HepG2 (cell line): ENCODE results near the gene HSPB7. TPM values are rescaled to one million over a fixed set of nuclear protein-coding genes. Genes with fewer than 3 reads are reported as not detected.

ENCODE experiments used
- BRD4 ChIP-seq: sonication (generic); formaldehyde crosslinking; IDR thresholded peaks from 2 replicates; pipeline ENCODE4 v1.4.0; 2020; ENCODE audit warnings: missing genetic modification reagents
- CEBPB ChIP-seq: IDR thresholded peaks from 2 replicates; pipeline ENCODE4 v1.6.1; 2011; ENCODE audit warnings: low read depth, low read length, improper control_type of control experiment, borderline replicate concordance
- ELF1 ChIP-seq: sonication (generic); formaldehyde crosslinking; IDR thresholded peaks from 2 replicates; pipeline ENCODE4 v1.4.0; 2020; ENCODE audit warnings: missing genetic modification reagents
- FOSL1 ChIP-seq: sonication (generic); formaldehyde crosslinking; IDR thresholded peaks from 2 replicates; pipeline ENCODE4 v1.9.0; 2021; ENCODE audit warnings: missing genetic modification reagents, borderline replicate concordance
- GABPB1 ChIP-seq: IDR thresholded peaks from 2 replicates; pipeline ENCODE4 v1.6.1; 2016; ENCODE audit warnings: mild to moderate bottlenecking, missing genetic modification reagents, moderate library complexity, missing compliant biosample characterization
- HDAC6 ChIP-seq: fragments of 200-600 bp; sonication (generic); IDR thresholded peaks from 2 replicates; pipeline ENCODE4 v1.7.0; 2017; ENCODE audit warnings: mild to moderate bottlenecking, antibody characterized with exemption, low read length, low read depth
- HMGXB4 ChIP-seq, 2 experiments: sonication (generic) in 1 of 2; formaldehyde crosslinking in 1 of 2; IDR thresholded peaks; 2 replicates each; pipeline versions ENCODE4 v1.4.0 to v1.6.1; 2018 to 2020; ENCODE audit warnings: missing genetic modification reagents in 2 of 2, borderline replicate concordance in 1 of 2, low read depth in 1 of 2, mild to moderate bottlenecking in 1 of 2, missing biosample characterization in 1 of 2
- HNRNPL ChIP-seq: fragments of 200-400 bp; formaldehyde crosslinking; IDR thresholded peaks from 2 replicates; pipeline ENCODE4 v1.6.1; 2017; ENCODE audit warnings: mild to moderate bottlenecking, low read depth, low read length
- KAT2B ChIP-seq: fragments of 150-350 bp; IDR thresholded peaks from 2 replicates; pipeline ENCODE4 v1.6.1; 2014; ENCODE audit warnings: low read depth, low read length, borderline replicate concordance
- LCORL ChIP-seq, 2 experiments: fragments of 450-650 bp in 1 of 2; sonication (generic) in 1 of 2; formaldehyde crosslinking in 1 of 2; IDR thresholded peaks; 2 replicates each; pipeline versions ENCODE4 v1.5.0 to v1.6.1; 2017 to 2020; ENCODE audit warnings: antibody characterized with exemption in 1 of 2, missing genetic modification reagents in 1 of 2
- NAIF1 ChIP-seq: sonication (generic); formaldehyde crosslinking; IDR thresholded peaks from 2 replicates; pipeline ENCODE4 v1.5.0; 2020; ENCODE audit warnings: mild to moderate bottlenecking, missing genetic modification reagents, borderline replicate concordance
- NFKBIZ ChIP-seq: IDR thresholded peaks from 2 replicates; pipeline ENCODE4 v1.6.1; 2018; ENCODE audit warnings: missing genetic modification reagents, missing compliant biosample characterization
- POLR2G ChIP-seq: fragments of 200-400 bp; formaldehyde crosslinking; IDR thresholded peaks from 2 replicates; pipeline ENCODE4 v1.6.1; 2018; ENCODE audit warnings: mild to moderate bottlenecking, low read depth, low read length, moderate library complexity
- SIN3B ChIP-seq: fragments of 150-350 bp; IDR thresholded peaks from 2 replicates; pipeline ENCODE4 v1.6.1; 2014; ENCODE audit warnings: low read length
- SMARCE1 ChIP-seq: fragments of 450-650 bp; IDR thresholded peaks from 2 replicates; pipeline ENCODE4 v1.6.1; 2017; ENCODE audit warnings: borderline replicate concordance
- SOX13 ChIP-seq, 3 experiments: fragments of 450-650 bp in 1 of 3; sonication (generic) in 1 of 3; formaldehyde crosslinking in 1 of 3; IDR thresholded peaks in 2 of 3; conservative IDR thresholded peaks in 1 of 3; 2 replicates each; pipeline versions ENCODE4 v1.5.0 to v1.6.1; 2016 to 2020; ENCODE audit warnings: antibody characterized with exemption in 1 of 3, mild to moderate bottlenecking in 1 of 3, missing compliant biosample characterization in 1 of 3, missing genetic modification reagents in 1 of 3, moderate library complexity in 1 of 3
- SPEN ChIP-seq: sonication (generic); formaldehyde crosslinking; IDR thresholded peaks from 2 replicates; pipeline ENCODE4 v1.5.1; 2020; ENCODE audit warnings: low read depth, mild to moderate bottlenecking, missing genetic modification reagents
- STAG1 ChIP-seq: sonication (generic); formaldehyde crosslinking; IDR thresholded peaks from 2 replicates; pipeline ENCODE4 v1.4.0; 2020; ENCODE audit warnings: missing genetic modification reagents
- THAP7 ChIP-seq: sonication (generic); formaldehyde crosslinking; IDR thresholded peaks from 2 replicates; pipeline ENCODE4 v1.8.1; 2023; ENCODE audit warnings: mild to moderate bottlenecking, missing genetic modification reagents
- ZBTB2 ChIP-seq: sonication (generic); formaldehyde crosslinking; IDR thresholded peaks from 2 replicates; pipeline ENCODE4 v1.8.0; 2022; ENCODE audit warnings: low read depth, missing genetic modification reagents
- ZFP90 ChIP-seq: sonication (generic); formaldehyde crosslinking; IDR thresholded peaks from 2 replicates; pipeline ENCODE4 v1.8.0; 2022; ENCODE audit warnings: missing genetic modification reagents, mild to moderate bottlenecking, inconsistent platforms, borderline replicate concordance
- ZNF282 ChIP-seq: fragments of 450-650 bp; IDR thresholded peaks from 2 replicates; pipeline ENCODE4 v1.6.1; 2018; ENCODE audit not compliant: partially characterized antibody
- ZNF451 ChIP-seq: sonication (generic); formaldehyde crosslinking; IDR thresholded peaks from 2 replicates; pipeline ENCODE4 v1.5.0; 2020; ENCODE audit warnings: mild to moderate bottlenecking, missing genetic modification reagents
- ZNF691 ChIP-seq: sonication (generic); formaldehyde crosslinking; IDR thresholded peaks from 2 replicates; pipeline ENCODE4 v1.4.0; 2020; ENCODE audit warnings: missing genetic modification reagents, low read depth, mild to moderate bottlenecking, borderline replicate concordance
- ZNF776 ChIP-seq: sonication (generic); formaldehyde crosslinking; IDR thresholded peaks from 2 replicates; pipeline ENCODE4 v1.4.0; 2020; ENCODE audit warnings: mild to moderate bottlenecking, missing genetic modification reagents
- ZSCAN30 ChIP-seq: sonication (generic); formaldehyde crosslinking; IDR thresholded peaks from 2 replicates; pipeline ENCODE4 v1.5.0; 2020; ENCODE audit warnings: mild to moderate bottlenecking, missing genetic modification reagents
- polyA plus RNA-seq, 8 experiments: library from polyadenylated mRNA; depleted of rRNA in 3 of 8; stranded (reverse) in 7 of 8; unstranded in 1 of 8; fragments of >200 nt; fragmentation: Illumina TruSeq in 4 of 8; extraction: Trizol in 4 of 8; gene quantifications; 2 replicates each; pipeline versions ENCODE4 v1.2.1 to v1.2.3, GENCODE V29; 2011 to 2016; ENCODE audit warnings: low read depth in 4 of 8, missing spikeins in 1 of 8, mixed read lengths in 1 of 8; ENCODE audit not compliant: insufficient read depth in 1 of 8
- total RNA-seq, 5 experiments: library from RNA; depleted of rRNA; stranded (reverse); fragments of >200 nt; fragmentation: Illumina TruSeq; extraction: Trizol; gene quantifications; 2 replicates each; pipeline ENCODE4 v1.2.3, GENCODE V29; 2016; ENCODE audit warnings: low read depth in 1 of 5

HSPB7 gene
- total and polyA plus RNA-seq, 2 of the 13 experiments (the other 11 are each of a cell fraction or from before 2014, with no cell fraction given): 0.20 TPM; not detected in 1

- TF ChIP-seq ZNF691 (no peak), SPEN (CRISPR knock-in tag) (peak; percentile 59), GABPB1 (CRISPR knock-in tag) (peak; percentile 59; the same call in 1 of the 2 replicates), KAT2B (no peak), CEBPB (peak; percentile 54; the same call in 1 of the 2 replicates), HNRNPL (no peak), SOX13 (IDR thresholded peaks at IDR 0.05) (no peak), SOX13 (CRISPR knock-in tag; conservative IDR thresholded peaks at IDR 0.05 in 1 of 2, IDR thresholded peaks at IDR 0.05 in 1 of 2) (peak in 1 of 2 experiments; percentile 27; a peak in 2 of 4 replicates), THAP7 (CRISPR knock-in tag) (no peak), SMARCE1 (no peak), ZNF451 (no peak), LCORL (IDR thresholded peaks at IDR 0.05) (no peak), LCORL (CRISPR knock-in tag; IDR thresholded peaks at IDR 0.05) (peak; percentile 56), POLR2G (peak; percentile 57), FOSL1 (CRISPR knock-in tag) (no peak), NAIF1 (peak; percentile 58; the same call in 1 of the 2 replicates), ZNF282 (no peak), NFKBIZ (CRISPR knock-in tag) (0 out of 2 replicates have a peak, but pooled peaks have one; percentile 55), ZFP90 (no peak), ZSCAN30 (CRISPR knock-in tag) (no peak), ZBTB2 (CRISPR knock-in tag) (no peak), BRD4 (CRISPR knock-in tag) (no peak), STAG1 (CRISPR knock-in tag) (peak; percentile 41), SIN3B (no peak), ELF1 (CRISPR knock-in tag) (peak; percentile 74), HMGXB4 (CRISPR knock-in tag; IDR thresholded peaks at IDR 0.05; ENCODE audit: borderline replicate concordance in 1 of 2, low read depth in 1 of 2) (no peak), ZNF776 (no peak), HDAC6 (no peak)
Measured at GRCh38 chr1:16012590-16013219, 5.1 kb downstream of the HSPB7 start (continued).
